ENCODE measurements around the gene CD8B. TPM values are rescaled to one million over a fixed set of nuclear protein-coding genes. Genes with fewer than 3 reads are reported as not detected.

The CD8B gene
- total RNA-seq, 1 donor from 2014 or later = not detected

- peaks cover 8% of the 10 kb centered on the region for H3K4me1 Mint-ChIP-seq
- peak within 1 kb of the TSS; percentile 79 for H3K4me3 Mint-ChIP-seq
- TF ChIP-seq, protein P1, sequence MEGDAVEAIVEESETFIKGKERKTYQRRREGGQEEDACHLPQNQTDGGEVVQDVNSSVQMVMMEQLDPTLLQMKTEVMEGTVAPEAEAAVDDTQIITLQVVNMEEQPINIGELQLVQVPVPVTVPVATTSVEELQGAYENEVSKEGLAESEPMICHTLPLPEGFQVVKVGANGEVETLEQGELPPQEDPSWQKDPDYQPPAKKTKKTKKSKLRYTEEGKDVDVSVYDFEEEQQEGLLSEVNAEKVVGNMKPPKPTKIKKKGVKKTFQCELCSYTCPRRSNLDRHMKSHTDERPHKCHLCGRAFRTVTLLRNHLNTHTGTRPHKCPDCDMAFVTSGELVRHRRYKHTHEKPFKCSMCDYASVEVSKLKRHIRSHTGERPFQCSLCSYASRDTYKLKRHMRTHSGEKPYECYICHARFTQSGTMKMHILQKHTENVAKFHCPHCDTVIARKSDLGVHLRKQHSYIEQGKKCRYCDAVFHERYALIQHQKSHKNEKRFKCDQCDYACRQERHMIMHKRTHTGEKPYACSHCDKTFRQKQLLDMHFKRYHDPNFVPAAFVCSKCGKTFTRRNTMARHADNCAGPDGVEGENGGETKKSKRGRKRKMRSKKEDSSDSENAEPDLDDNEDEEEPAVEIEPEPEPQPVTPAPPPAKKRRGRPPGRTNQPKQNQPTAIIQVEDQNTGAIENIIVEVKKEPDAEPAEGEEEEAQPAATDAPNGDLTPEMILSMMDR (conservative IDR thresholded peaks at IDR 0.05) = no peak
- peaks cover 4% of the 10 kb centered on the region for H3K36me3 Mint-ChIP-seq (ENCODE audit: low read depth)
- H3K9me3 Mint-ChIP-seq = peaks cover 8% of the 10 kb centered on the region
- H3K27me3 Mint-ChIP-seq (ENCODE audit: low read depth) = peaks cover 87% of the 10 kb centered on the region
- H3K27ac Mint-ChIP-seq (ENCODE audit: unreplicated experiment) = no peak within 1 kb of the TSS
- DNase-seq (ENCODE audit: low read depth, low spot score) = no peak
These were observed 70.8 kb downstream of the CD8B start, which contains the start of gene CD8A for GRCh38 chr2:86790676-86791572. Gene CD8A, minus strand, starts transcription at chr2:86790913. Its CDS starts 88 bp downstream, at chr2:86790825.

DNA sequence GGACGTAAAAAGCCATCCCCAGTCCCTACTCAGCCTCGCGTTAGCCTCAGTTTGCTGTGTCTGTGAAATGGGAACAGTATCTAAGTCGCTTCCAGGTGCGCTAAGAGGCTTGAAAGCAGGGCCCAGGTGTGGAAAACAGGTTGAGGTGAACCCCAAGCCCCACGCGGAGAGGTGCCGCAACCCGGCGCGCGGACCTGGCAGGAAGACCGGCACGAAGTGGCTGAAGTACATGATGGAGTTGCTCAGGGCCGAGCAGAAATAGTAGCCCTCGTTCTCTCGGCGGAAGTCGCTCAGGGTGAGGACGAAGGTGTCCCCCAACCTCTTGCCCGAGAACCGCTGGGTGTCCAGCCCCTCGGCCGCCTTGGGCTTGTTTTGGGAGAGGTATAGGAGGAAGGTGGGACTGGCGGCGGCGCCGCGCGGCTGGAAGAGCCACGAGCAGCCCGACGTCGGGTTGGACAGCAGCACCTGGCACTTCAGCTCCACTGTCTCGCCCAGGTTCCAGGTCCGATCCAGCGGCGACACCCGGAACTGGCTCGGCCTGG lies 71.5 kb downstream of the CD8B start:
- no peaks in the 10 kb centered on the region for H3K36me3 Mint-ChIP-seq (ENCODE audit: low read depth)
- peaks cover 8% of the 10 kb centered on the region for H3K4me1 Mint-ChIP-seq
- peaks cover 5% of the 10 kb centered on the region for H3K9me3 Mint-ChIP-seq
- DNase-seq (ENCODE audit: low read depth, low spot score) = no peak
- H3K27me3 Mint-ChIP-seq (ENCODE audit: low read depth) = peaks cover 92% of the 10 kb centered on the region
- H3K27ac Mint-ChIP-seq (ENCODE audit: unreplicated experiment) = no peak overlapping the region
- TF ChIP-seq, protein P1 (conservative IDR thresholded peaks at IDR 0.05) = no peak
- peak overlapping the region; percentile 54 for H3K4me3 Mint-ChIP-seq

GRCh38 chr2:86789687-86790133 lies 72.0 kb downstream of the CD8B start:
- peak overlapping the region; percentile 54 for H3K4me3 Mint-ChIP-seq
- peaks cover 2% of the 10 kb centered on the region for H3K9me3 Mint-ChIP-seq
- no peaks in the 10 kb centered on the region for H3K36me3 Mint-ChIP-seq (ENCODE audit: low read depth)
- H3K27me3 Mint-ChIP-seq (ENCODE audit: low read depth) = peaks cover 89% of the 10 kb centered on the region
- peaks cover 8% of the 10 kb centered on the region for H3K4me1 Mint-ChIP-seq
- H3K27ac Mint-ChIP-seq (ENCODE audit: unreplicated experiment) = no peak overlapping the region
- TF ChIP-seq, protein P1 (conservative IDR thresholded peaks at IDR 0.05) = no peak
- no peak for DNase-seq (ENCODE audit: low read depth, low spot score)

- TF ChIP-seq, protein P1 (conservative IDR thresholded peaks at IDR 0.05) = no peak
These were observed 72.6 kb downstream of the CD8B start for GRCh38 chr2:86788881-86789686.

GRCh38 chr2:86788165-86788564 lies 73.5 kb downstream of the CD8B start:
- DNase-seq (ENCODE audit: low read depth, low spot score) = no peak
- no peak overlapping the region for H3K4me3 Mint-ChIP-seq
- H3K9me3 Mint-ChIP-seq = no peaks in the 10 kb centered on the region
- TF ChIP-seq, protein P1 (conservative IDR thresholded peaks at IDR 0.05) = no peak
- H3K4me1 Mint-ChIP-seq = peaks cover 8% of the 10 kb centered on the region
- peaks cover 82% of the 10 kb centered on the region for H3K27me3 Mint-ChIP-seq (ENCODE audit: low read depth)
- H3K36me3 Mint-ChIP-seq (ENCODE audit: low read depth) = no peaks in the 10 kb centered on the region
- no peak overlapping the region for H3K27ac Mint-ChIP-seq (ENCODE audit: unreplicated experiment)

More at GRCh38 chr2:86788881-86789686, 72.6 kb downstream of the CD8B start:
- Mint-ChIP-seq H3K27ac (ENCODE audit: unreplicated experiment) (no peak overlapping the region), H3K4me3 (no peak overlapping the region), H3K27me3 (ENCODE audit: low read depth) (peaks cover 87% of the 10 kb centered on the region), H3K9me3 (no peaks in the 10 kb centered on the region), H3K4me1 (peaks cover 8% of the 10 kb centered on the region), H3K36me3 (ENCODE audit: low read depth) (no peaks in the 10 kb centered on the region)
- DNase-seq (ENCODE audit: low read depth, low spot score) = no peak
